ENCODE data around the gene PRPF40B.

GRCh38 chr12:49683599-49684309, 60.4 kb downstream of the PRPF40B start:
- TF ChIP-seq CTCF (IDR thresholded peaks at IDR 0.05; ENCODE audit: low read depth, low read length) = no peak
- TF ChIP-seq POLR2A (IDR thresholded peaks at IDR 0.05; ENCODE audit: extremely low read depth, insufficient read length) = no peak
